ENCODE results near the gene PPP1R12B.

Gene PPP1R12B

DNA sequence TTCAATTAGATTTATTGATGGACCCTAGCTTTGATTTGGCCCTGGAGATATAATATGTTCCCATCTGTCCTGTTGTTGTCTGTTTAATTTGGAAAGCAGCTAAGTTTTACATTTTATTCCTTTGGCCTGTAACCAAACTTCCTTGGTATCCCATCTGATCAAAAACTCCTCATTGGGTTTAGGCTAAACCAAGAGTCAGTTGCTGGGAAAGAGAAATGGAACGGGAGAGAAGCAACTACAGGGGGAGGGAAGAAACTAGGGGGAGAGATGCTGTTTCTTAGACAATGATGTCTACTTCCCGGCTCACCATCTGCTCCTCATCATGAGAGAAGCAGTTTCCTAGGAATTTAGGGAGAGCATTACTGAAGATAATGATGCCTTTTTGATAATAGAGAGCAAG is 219.9 kb downstream of the PPP1R12B start:
- Histone ChIP-seq H3K9me2 (replicated peaks; ENCODE audit: control insufficient read depth, low read length) (no peaks in the 10 kb centered on the region), H3K4me2 (ENCODE audit: low read length) (no peak overlapping the region), H3F3A (ENCODE audit: control insufficient read depth, insufficient read depth) (no peaks in the 10 kb centered on the region), H3K4me1 (ENCODE audit: control insufficient read depth, low read length) (peaks cover 30% of the 10 kb centered on the region), H4K20me1 (ENCODE audit: control insufficient read depth, insufficient read depth, low read depth, low read length) (no peaks in the 10 kb centered on the region), H3K27me3 (ENCODE audit: control insufficient read depth, low read length) (no peaks in the 10 kb centered on the region), H3K79me2 (ENCODE audit: control insufficient read depth, low read length) (no peaks in the 10 kb centered on the region), H3K4me3 (ENCODE audit: low read length) (no peak overlapping the region), H3K27ac (ENCODE audit: low read depth, low read length) (no peak overlapping the region), H3K9me3 (ENCODE audit: control insufficient read depth, insufficient read depth, low read length) (no peaks in the 10 kb centered on the region), H3K36me3 (ENCODE audit: control insufficient read depth, low read length) (0 out of 2 replicates have a peak, but pooled peaks cover 3% of the 10 kb centered on the region)
- TF ChIP-seq, protein P1, sequence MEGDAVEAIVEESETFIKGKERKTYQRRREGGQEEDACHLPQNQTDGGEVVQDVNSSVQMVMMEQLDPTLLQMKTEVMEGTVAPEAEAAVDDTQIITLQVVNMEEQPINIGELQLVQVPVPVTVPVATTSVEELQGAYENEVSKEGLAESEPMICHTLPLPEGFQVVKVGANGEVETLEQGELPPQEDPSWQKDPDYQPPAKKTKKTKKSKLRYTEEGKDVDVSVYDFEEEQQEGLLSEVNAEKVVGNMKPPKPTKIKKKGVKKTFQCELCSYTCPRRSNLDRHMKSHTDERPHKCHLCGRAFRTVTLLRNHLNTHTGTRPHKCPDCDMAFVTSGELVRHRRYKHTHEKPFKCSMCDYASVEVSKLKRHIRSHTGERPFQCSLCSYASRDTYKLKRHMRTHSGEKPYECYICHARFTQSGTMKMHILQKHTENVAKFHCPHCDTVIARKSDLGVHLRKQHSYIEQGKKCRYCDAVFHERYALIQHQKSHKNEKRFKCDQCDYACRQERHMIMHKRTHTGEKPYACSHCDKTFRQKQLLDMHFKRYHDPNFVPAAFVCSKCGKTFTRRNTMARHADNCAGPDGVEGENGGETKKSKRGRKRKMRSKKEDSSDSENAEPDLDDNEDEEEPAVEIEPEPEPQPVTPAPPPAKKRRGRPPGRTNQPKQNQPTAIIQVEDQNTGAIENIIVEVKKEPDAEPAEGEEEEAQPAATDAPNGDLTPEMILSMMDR (IDR thresholded peaks at IDR 0.05; ENCODE audit: low read depth, low read length, poor library complexity, severe bottlenecking) = no peak
- TF ChIP-seq EZH2phosphoT487 (IDR thresholded peaks at IDR 0.05; ENCODE audit: borderline replicate concordance, low read length) = no peak

DNA sequence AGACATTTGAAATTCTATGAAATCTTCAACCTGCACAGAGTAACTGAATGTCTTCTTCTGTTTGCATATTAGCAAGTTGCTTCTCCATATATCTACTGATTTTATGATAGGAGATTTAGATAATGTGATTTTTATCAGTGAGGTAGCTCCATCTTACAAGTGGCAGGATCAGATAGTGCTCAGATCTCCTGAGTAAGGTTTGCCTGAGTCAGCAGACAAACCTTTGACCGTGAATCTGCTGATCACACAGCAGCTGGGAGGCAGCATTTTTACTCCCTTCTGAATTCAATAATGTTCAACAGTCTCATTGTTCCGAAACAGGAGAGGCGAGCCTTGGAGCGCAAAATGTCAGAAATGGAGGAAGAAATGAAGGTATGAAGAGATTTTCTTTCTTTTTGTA is 220.3 kb downstream of the PPP1R12B start:
- Histone ChIP-seq H4K20me1 (ENCODE audit: control insufficient read depth, insufficient read depth, low read depth, low read length) (no peaks in the 10 kb centered on the region), H3K4me3 (ENCODE audit: low read length) (no peak overlapping the region), H3F3A (ENCODE audit: control insufficient read depth, insufficient read depth) (no peaks in the 10 kb centered on the region), H3K27ac (ENCODE audit: low read depth, low read length) (no peak overlapping the region), H3K79me2 (ENCODE audit: control insufficient read depth, low read length) (no peaks in the 10 kb centered on the region), H3K9me3 (ENCODE audit: control insufficient read depth, insufficient read depth, low read length) (no peaks in the 10 kb centered on the region), H3K9me2 (replicated peaks; ENCODE audit: control insufficient read depth, low read length) (no peaks in the 10 kb centered on the region), H3K36me3 (ENCODE audit: control insufficient read depth, low read length) (0 out of 2 replicates have a peak, but pooled peaks cover 3% of the 10 kb centered on the region), H3K27me3 (ENCODE audit: control insufficient read depth, low read length) (no peaks in the 10 kb centered on the region), H3K4me1 (ENCODE audit: control insufficient read depth, low read length) (peaks cover 30% of the 10 kb centered on the region), H3K4me2 (ENCODE audit: low read length) (no peak overlapping the region)
- TF ChIP-seq EZH2phosphoT487 (IDR thresholded peaks at IDR 0.05; ENCODE audit: borderline replicate concordance, low read length) = no peak
- TF ChIP-seq, protein P1 (IDR thresholded peaks at IDR 0.05; ENCODE audit: low read depth, low read length, poor library complexity, severe bottlenecking) = no peak

DNA sequence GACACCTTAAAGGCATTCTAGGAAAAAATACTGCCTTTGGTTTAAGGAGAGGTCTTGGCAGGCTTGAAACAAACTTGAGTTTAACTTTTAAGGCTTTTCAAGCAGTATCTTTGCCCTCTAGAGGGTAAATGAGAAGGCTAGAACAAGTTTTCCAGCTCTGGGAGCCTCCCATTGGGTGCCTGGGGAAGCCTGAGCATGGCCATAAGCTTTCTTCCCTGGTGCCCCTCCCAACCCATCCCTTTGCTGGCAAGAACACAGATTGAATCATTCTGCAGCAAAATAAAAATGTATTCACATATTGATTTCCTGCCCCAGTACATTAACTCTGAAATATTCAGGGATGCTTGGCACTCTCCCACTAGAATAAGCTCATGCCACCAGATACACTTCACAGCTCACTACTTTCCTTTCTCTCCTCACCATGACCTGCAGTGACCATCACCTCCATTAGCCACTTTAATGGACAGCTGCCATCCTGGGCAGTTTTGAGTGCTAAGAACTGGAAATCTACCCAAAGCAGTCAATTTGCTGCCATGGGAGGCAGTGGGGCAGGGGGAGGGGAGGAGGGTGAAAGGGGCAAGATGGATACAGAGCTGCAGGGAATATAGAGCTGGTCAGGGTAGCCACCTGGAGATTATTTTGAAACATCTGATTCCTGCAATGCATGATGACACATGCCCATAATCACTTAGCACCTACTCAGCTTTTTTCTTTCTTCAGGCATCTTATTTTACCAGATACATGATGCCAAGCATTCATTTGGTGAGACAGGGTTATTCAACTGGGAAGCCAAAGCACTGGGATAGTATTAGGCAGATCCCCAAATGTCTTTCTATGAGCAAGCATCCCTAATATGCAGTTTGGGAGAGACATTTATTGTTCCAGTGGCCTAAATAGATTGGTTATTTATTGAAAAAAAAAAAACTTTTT is 221.2 kb downstream of the PPP1R12B start:
- H3F3A ChIP-seq (ENCODE audit: control insufficient read depth, insufficient read depth) = no peaks in the 10 kb centered on the region
- no peaks in the 10 kb centered on the region for H3K9me3 ChIP-seq (ENCODE audit: control insufficient read depth, insufficient read depth, low read length)
- H3K79me2 ChIP-seq (ENCODE audit: control insufficient read depth, low read length) = no peaks in the 10 kb centered on the region
- H3K4me2 ChIP-seq (ENCODE audit: low read length) = no peak overlapping the region
- no peak overlapping the region for H3K4me3 ChIP-seq (ENCODE audit: low read length)
- H3K27ac ChIP-seq (ENCODE audit: low read depth, low read length) = no peak overlapping the region
- no peaks in the 10 kb centered on the region for H3K9me2 ChIP-seq (replicated peaks; ENCODE audit: control insufficient read depth, low read length)
- no peaks in the 10 kb centered on the region for H4K20me1 ChIP-seq (ENCODE audit: control insufficient read depth, insufficient read depth, low read depth, low read length)
- no peaks in the 10 kb centered on the region for H3K27me3 ChIP-seq (ENCODE audit: control insufficient read depth, low read length)
- peaks cover 25% of the 10 kb centered on the region for H3K4me1 ChIP-seq (ENCODE audit: control insufficient read depth, low read length)
- 0 out of 2 replicates have a peak, but pooled peaks cover 3% of the 10 kb centered on the region for H3K36me3 ChIP-seq (ENCODE audit: control insufficient read depth, low read length)
- no peak for TF ChIP-seq EZH2phosphoT487 (IDR thresholded peaks at IDR 0.05; ENCODE audit: borderline replicate concordance, low read length)
- TF ChIP-seq, protein P1 (IDR thresholded peaks at IDR 0.05; ENCODE audit: low read depth, low read length, poor library complexity, severe bottlenecking) = no peak
